ENCODE measurements around the gene SORCS2.

Gene SORCS2

GRCh38 chr4:7309181-7309580, 116.8 kb downstream of the SORCS2 start:
- no peak for ATAC-seq

GRCh38 chr4:7309636-7310390, 117.5 kb downstream of the SORCS2 start:
- ATAC-seq = no peak

GRCh38 chr4:7310451-7310850, 118.1 kb downstream of the SORCS2 start:
- no peak for ATAC-seq

- ATAC-seq = no peak
Observed at GRCh38 chr4:7311205-7311604, 118.9 kb downstream of the SORCS2 start.

GRCh38 chr4:7312691-7313090, 120.4 kb downstream of the SORCS2 start:
- no peak for ATAC-seq

- no peak for ATAC-seq
Observed at GRCh38 chr4:7313347-7313811, 121.0 kb downstream of the SORCS2 start.

- ATAC-seq = no peak
Observed at GRCh38 chr4:7313991-7314390, 121.7 kb downstream of the SORCS2 start.

GRCh38 chr4:7315286-7315685, 122.9 kb downstream of the SORCS2 start:
- ATAC-seq = no peak

- ATAC-seq = no peak
Observed at GRCh38 chr4:7315935-7316334, 123.6 kb downstream of the SORCS2 start.

- ATAC-seq = no peak
Observed at GRCh38 chr4:7319024-7319423, 126.7 kb downstream of the SORCS2 start.

GRCh38 chr4:7320206-7320797, 128.0 kb downstream of the SORCS2 start:
- no peak for ATAC-seq

- ATAC-seq = no peak
Observed at GRCh38 chr4:7322166-7322991, 130.0 kb downstream of the SORCS2 start.

- no peak for ATAC-seq
Observed at GRCh38 chr4:7323461-7323871, 131.1 kb downstream of the SORCS2 start.

GRCh38 chr4:7323872-7324650, 131.7 kb downstream of the SORCS2 start:
- no peak for ATAC-seq

GRCh38 chr4:7324651-7325121, 132.3 kb downstream of the SORCS2 start:
- ATAC-seq = no peak

- no peak for ATAC-seq
Observed at GRCh38 chr4:7325541-7325940, 133.2 kb downstream of the SORCS2 start.

- no peak for ATAC-seq
Observed at GRCh38 chr4:7326306-7326692, 134.0 kb downstream of the SORCS2 start.

- no peak for ATAC-seq
Observed at GRCh38 chr4:7326693-7327340, 134.5 kb downstream of the SORCS2 start.

- no peak for ATAC-seq
Observed at GRCh38 chr4:7327341-7327885, 135.1 kb downstream of the SORCS2 start.

GRCh38 chr4:7328162-7328912, 136.0 kb downstream of the SORCS2 start:
- no peak for ATAC-seq
